OCI-LY3 (cell line): ENCODE measurements around the gene TIMM8A.

ENCODE experiments used
- H2AFZ ChIP-seq: fragments of 200-600, 300-600 bp; shearing (Covaris generic); 2 replicates; pipeline ENCODE4 v1.6.0; 2014; ENCODE audit warnings: antibody characterized with exemption, low read depth, low read length
- H3K27ac ChIP-seq: fragments of 200-600, 300-600 bp; sonication (generic); 2 replicates; pipeline ENCODE4 v1.5.1; 2014; ENCODE audit warnings: mild to moderate bottlenecking, low read length, moderate library complexity, mixed read lengths
- H3K27me3 ChIP-seq: fragments of 200-600, 300-600 bp; sonication (generic); 2 replicates; pipeline ENCODE4 v1.6.1; 2014; ENCODE audit warnings: low read depth, low read length, mixed read lengths
- H3K36me3 ChIP-seq: fragments of 200-600, 300-600 bp; sonication (generic); replicated peaks from 2 replicates; pipeline ENCODE3; 2014; ENCODE audit warnings: low read depth, low read length, mixed read lengths
- H3K4me1 ChIP-seq: fragments of 300-600, 200-600 bp; sonication (generic); 2 replicates; pipeline ENCODE4 v1.6.1; 2014; ENCODE audit warnings: low read length, mixed read lengths
- H3K4me2 ChIP-seq: fragments of 200-600, 300-600 bp; sonication (generic); 2 replicates; pipeline ENCODE4 v1.6.1; 2014; ENCODE audit warnings: low read length, mixed read lengths
- H3K4me3 ChIP-seq: fragments of 300-600, 200-600 bp; sonication (generic); 2 replicates; pipeline ENCODE4 v1.5.1; 2014; ENCODE audit warnings: antibody characterized with exemption, mild to moderate bottlenecking, low read length, moderate library complexity
- H3K79me2 ChIP-seq: fragments of 300-600, 200-600 bp; shearing (Covaris generic); 2 replicates; pipeline ENCODE4 v1.6.1; 2014; ENCODE audit warnings: mild to moderate bottlenecking, low read length, mixed read lengths
- H3K9ac ChIP-seq: fragments of 300-600, 200-600 bp; shearing (Covaris generic); 2 replicates; pipeline ENCODE4 v1.6.0; 2014; ENCODE audit warnings: mild to moderate bottlenecking, low read length, moderate library complexity
- H3K9me3 ChIP-seq: fragments of 200-600, 300-600 bp; shearing (Covaris generic); 2 replicates; pipeline ENCODE4 v1.6.1; 2014; ENCODE audit warnings: low read length, mixed read lengths; ENCODE audit not compliant: insufficient read depth
- H4K20me1 ChIP-seq: fragments of 200-600, 300-600 bp; sonication (generic); 2 replicates; pipeline ENCODE4 v1.6.1; 2016; ENCODE audit warnings: low read length, mixed read lengths; ENCODE audit not compliant: insufficient read depth
- EZH2phosphoT487 ChIP-seq: fragments of 200-600 bp; shearing (Covaris generic); IDR thresholded peaks from 2 replicates; pipeline ENCODE4 v1.6.1; 2018; ENCODE audit warnings: antibody characterized with exemption, mixed run types, low read depth
- TF ChIP-seq, protein P1 (sequence below): fragments of 200-600, 300-600 bp; sonication (generic); IDR thresholded peaks from 2 replicates; pipeline ENCODE4 v1.5.1; 2014; ENCODE audit warnings: antibody characterized with exemption, low read length, low read depth

Gene TIMM8A

DNA sequence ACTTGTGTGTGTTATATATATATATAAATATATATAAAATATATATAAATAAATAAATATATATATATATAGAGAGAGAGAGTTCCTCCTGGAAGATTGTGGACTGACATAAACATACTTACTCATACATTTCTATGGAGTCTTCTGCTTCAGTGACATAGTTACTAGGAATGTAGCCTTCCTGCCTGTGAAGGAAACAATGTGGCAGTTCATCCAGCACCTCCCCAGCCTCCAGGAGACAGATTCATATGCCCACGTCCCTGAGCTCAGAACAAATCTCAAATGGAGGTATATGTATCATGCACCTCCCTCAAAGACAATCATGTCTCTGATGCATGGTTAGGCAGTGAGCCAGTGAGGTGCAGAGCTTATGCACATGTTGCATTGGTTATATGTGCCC, 11.4 kb upstream of the TIMM8A start:
- no peak for TF ChIP-seq EZH2phosphoT487
- TF ChIP-seq, protein P1, sequence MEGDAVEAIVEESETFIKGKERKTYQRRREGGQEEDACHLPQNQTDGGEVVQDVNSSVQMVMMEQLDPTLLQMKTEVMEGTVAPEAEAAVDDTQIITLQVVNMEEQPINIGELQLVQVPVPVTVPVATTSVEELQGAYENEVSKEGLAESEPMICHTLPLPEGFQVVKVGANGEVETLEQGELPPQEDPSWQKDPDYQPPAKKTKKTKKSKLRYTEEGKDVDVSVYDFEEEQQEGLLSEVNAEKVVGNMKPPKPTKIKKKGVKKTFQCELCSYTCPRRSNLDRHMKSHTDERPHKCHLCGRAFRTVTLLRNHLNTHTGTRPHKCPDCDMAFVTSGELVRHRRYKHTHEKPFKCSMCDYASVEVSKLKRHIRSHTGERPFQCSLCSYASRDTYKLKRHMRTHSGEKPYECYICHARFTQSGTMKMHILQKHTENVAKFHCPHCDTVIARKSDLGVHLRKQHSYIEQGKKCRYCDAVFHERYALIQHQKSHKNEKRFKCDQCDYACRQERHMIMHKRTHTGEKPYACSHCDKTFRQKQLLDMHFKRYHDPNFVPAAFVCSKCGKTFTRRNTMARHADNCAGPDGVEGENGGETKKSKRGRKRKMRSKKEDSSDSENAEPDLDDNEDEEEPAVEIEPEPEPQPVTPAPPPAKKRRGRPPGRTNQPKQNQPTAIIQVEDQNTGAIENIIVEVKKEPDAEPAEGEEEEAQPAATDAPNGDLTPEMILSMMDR, result no peak
- Histone ChIP-seq H3K27ac (no peak overlapping the region), H3K4me1 (peaks cover 8% of the 10 kb centered on the region; the same call in 1 of the 2 replicates), H3K9me3 (no peaks in the 10 kb centered on the region), H4K20me1 (no peaks in the 10 kb centered on the region), H3K9ac (no peak overlapping the region), H3K36me3 (peaks cover 44% of the 10 kb centered on the region), H3K27me3 (no peaks in the 10 kb centered on the region), H3K79me2 (no peaks in the 10 kb centered on the region), H3K4me3 (no peak overlapping the region), H2AFZ (no peak overlapping the region), H3K4me2 (no peak overlapping the region)

DNA sequence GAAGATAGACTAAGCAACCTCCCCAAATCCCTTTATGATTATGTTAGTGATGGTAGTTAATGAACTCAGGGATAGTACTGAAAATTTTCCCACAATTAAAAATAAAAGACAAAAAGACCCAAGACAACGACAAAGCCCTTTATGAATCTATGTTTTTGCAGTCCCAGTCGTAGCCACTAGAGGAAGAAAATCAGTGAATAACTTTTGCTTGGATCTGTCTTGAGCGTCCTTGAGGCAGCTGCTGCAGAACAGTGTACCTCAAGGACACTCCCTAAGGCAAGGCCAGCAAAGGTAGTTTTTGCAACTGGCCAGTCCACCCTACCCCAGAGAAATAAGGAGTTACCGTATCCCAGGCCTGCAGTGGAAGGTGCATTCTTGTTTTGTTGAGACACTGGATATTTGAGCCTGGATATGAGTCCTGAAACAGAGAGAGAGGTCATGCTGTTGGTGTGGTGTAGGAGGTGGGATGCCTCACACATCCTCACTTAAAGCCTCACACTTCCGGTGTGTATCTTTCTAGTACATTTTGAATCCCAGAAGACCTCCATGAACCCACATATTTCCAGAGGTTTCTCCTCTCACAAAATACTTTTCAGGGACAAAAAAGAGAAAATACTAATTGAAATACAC, 8.7 kb upstream of the TIMM8A start:
- H2AFZ ChIP-seq, result no peak overlapping the region

DNA sequence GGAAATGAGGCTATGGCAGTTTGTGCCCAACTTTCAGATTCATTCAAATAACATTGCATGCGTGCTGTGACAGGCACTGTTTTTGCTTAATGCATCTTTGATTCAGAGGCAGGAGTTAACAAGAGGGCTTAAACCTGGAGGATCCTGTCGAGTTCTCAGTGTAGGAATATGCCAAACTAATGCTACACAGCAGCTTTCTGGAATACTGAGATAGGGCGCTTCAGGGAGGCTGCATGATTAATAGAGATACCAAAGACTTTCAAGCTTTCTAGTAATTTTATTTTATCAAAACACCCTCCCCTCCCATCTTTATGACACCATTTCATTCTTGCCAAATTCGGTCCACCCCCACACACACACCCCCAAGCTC, 636 bp upstream of the TIMM8A start:
- no peaks in the 10 kb centered on the region for H4K20me1 ChIP-seq
- H3K4me1 ChIP-seq, result peaks cover 14% of the 10 kb centered on the region
- H3K9me3 ChIP-seq, result no peaks in the 10 kb centered on the region
- peaks cover 20% of the 10 kb centered on the region for H3K36me3 ChIP-seq
- H2AFZ ChIP-seq, result peak overlapping the region; percentile 98
- TF ChIP-seq, protein P1, result no peak
- TF ChIP-seq EZH2phosphoT487, result no peak
- no peaks in the 10 kb centered on the region for H3K27me3 ChIP-seq
- peak overlapping the region; percentile 74 for H3K4me2 ChIP-seq
- peak overlapping the region; percentile 91 for H3K9ac ChIP-seq
- peak overlapping the region; percentile 75 for H3K27ac ChIP-seq
- H3K4me3 ChIP-seq, result peak overlapping the region; percentile 98
- peaks cover 47% of the 10 kb centered on the region for H3K79me2 ChIP-seq

More for the DNA sequence above, 8.7 kb upstream of the TIMM8A start:
- Histone ChIP-seq H4K20me1 (no peaks in the 10 kb centered on the region), H3K9me3 (no peaks in the 10 kb centered on the region), H3K27ac (no peak overlapping the region), H3K36me3 (peaks cover 54% of the 10 kb centered on the region), H3K27me3 (no peaks in the 10 kb centered on the region), H3K79me2 (no peaks in the 10 kb centered on the region), H3K4me1 (peaks cover 8% of the 10 kb centered on the region; the same call in 1 of the 2 replicates), H3K4me3 (no peak overlapping the region), H3K4me2 (no peak overlapping the region), H3K9ac (no peak overlapping the region)
- TF ChIP-seq, protein P1, result peak; percentile 26; the same call in 1 of the 2 replicates
- no peak for TF ChIP-seq EZH2phosphoT487

DNA sequence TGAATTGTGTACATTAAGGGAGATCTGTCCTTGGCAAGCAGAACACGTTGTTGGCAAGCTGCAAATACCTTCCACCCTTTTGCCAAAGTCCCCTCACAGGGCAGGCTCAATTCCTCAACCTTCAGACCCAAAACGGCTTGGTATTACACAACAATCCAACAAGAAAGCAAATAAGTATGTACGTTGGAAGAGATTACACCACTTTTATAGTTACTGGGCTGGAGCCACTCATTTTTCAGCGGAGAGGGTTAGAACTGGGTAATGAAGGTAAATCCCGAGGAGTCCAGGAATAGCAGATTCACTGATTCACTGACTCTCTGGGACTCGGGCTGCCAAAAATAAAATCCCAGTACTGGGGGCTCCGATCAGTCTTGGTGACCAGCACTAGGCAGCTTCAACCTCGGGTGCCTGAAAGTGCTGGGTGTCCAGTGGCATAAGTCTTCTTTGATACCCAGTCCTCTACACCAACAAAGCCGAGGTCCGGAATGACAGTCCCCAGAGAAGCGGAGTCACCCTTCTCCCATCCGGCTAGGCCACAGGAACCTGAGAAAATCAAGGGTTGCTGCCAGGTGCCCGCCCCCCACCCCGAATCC, 587 bp downstream of the TIMM8A start:
- Histone ChIP-seq H3K27me3 (no peaks in the 10 kb centered on the region), H4K20me1 (no peaks in the 10 kb centered on the region), H3K27ac (peak overlapping the region; percentile 39), H3K36me3 (peaks cover 8% of the 10 kb centered on the region), H3K4me1 (peaks cover 14% of the 10 kb centered on the region), H3K4me3 (peak overlapping the region; percentile 98), H3K79me2 (peaks cover 54% of the 10 kb centered on the region), H3K9me3 (no peaks in the 10 kb centered on the region), H2AFZ (0 out of 2 replicates have a peak overlapping the region, but pooled peaks have one; percentile 46), H3K4me2 (peak overlapping the region; percentile 74), H3K9ac (peak overlapping the region; percentile 91)
- TF ChIP-seq EZH2phosphoT487, result no peak
- TF ChIP-seq, protein P1, result no peak
